HepG2 (cell line): Measurements from ENCODE around the gene NOL4L. TPM values are rescaled to one million over a fixed set of nuclear protein-coding genes. Genes with fewer than 3 reads are reported as not detected.

ENCODE experiments used
- ATAC-seq: fragments of 200-7000 bp; cut with Tn5 transposase; 3 replicates; pipeline ENCODE4 v1.9.1; 2020; ENCODE audit warnings: mild to moderate bottlenecking, moderate library complexity
- BruUV-seq: library from RNA; stranded (reverse); fragments of 400-500 nt; replicated peaks from 2 replicates; lab custom pipeline; 2021; lab: Mats Ljungman, UMichigan
- CTCF ChIA-PET: fragments of 300-600 bp; formaldehyde crosslinking; extraction: SDS; loops from one replicate; lab custom pipeline; 2021; ENCODE audit warnings: low total read pairs, inconsistent platforms, low intra/inter-chr PET ratio; lab: Yijun Ruan, JAX
- POLR2A ChIA-PET: fragments of 350-600 bp; sonication (Branson Sonifier 250); formaldehyde crosslinking; loops from one replicate; lab custom pipeline; 2020; ENCODE audit warnings: antibody characterized with exemption, inconsistent platforms; lab: Yijun Ruan, JAX
- DNase-seq: peaks from one replicate; pipeline ENCODE4 v3.0.0-alpha.2; 2015; ENCODE audit warnings: low spot score
- FAIRE-seq: peaks from 3 replicates; lab custom pipeline; 2011; peaks lifted over from hg19 to GRCh38; lab: Jason Lieb, UNC
- H2AFZ ChIP-seq: one replicate; pipeline ENCODE4 v1.6.1; 2011; ENCODE audit warnings: low read length, inconsistent platforms
- H3K27ac ChIP-seq: fragments of 300-600 bp; 3 replicates; pipeline ENCODE4 v1.8.0; 2011; ENCODE audit warnings: mixed run types, mild to moderate bottlenecking, mixed read lengths, low read length, inconsistent platforms; ENCODE audit not compliant: insufficient read depth; ENCODE audit errors: extremely low read length
- H3K27me3 ChIP-seq, 2 experiments: fragments of 200-600 bp in 1 of 2; 2 replicates in 1 of 2; 3 replicates in 1 of 2; pipeline versions ENCODE4 v1.6.0 to v1.8.0; 2011; ENCODE audit warnings: low read length in 2 of 2, mild to moderate bottlenecking in 2 of 2, moderate library complexity in 2 of 2, inconsistent platforms in 1 of 2; ENCODE audit not compliant: insufficient read depth in 2 of 2, control insufficient read depth in 1 of 2
- H3K36me3 ChIP-seq, 2 experiments: fragments of 200-600 bp in 1 of 2; replicated peaks in 1 of 2; 2 replicates in 1 of 2; 3 replicates in 1 of 2; pipeline versions ENCODE4 v1.5.1 to v1.8.0; 2011; ENCODE audit warnings: low read length in 2 of 2, inconsistent platforms in 1 of 2; ENCODE audit not compliant: insufficient read depth in 2 of 2, control insufficient read depth in 1 of 2
- H3K4me1 ChIP-seq: 2 replicates; pipeline ENCODE4 v1.5.1; 2012; ENCODE audit warnings: low read length, inconsistent platforms; ENCODE audit not compliant: insufficient read depth
- H3K4me2 ChIP-seq: 2 replicates; pipeline ENCODE4 v1.6.0; 2011; ENCODE audit warnings: low read depth, low read length, inconsistent platforms
- H3K4me3 ChIP-seq, 3 experiments: fragments of 200-600 bp in 1 of 3; sonication (generic), shearing (Covaris generic) in 1 of 3; replicated peaks in 1 of 3; 2 replicates each; pipeline ENCODE4 v1.5.1; 2011 to 2016; ENCODE audit warnings: low read length in 3 of 3, inconsistent platforms in 2 of 3, low read depth in 2 of 3, mild to moderate bottlenecking in 2 of 3, control low read depth in 1 of 3, mixed read lengths in 1 of 3; ENCODE audit not compliant: insufficient read depth in 1 of 3
- H3K79me2 ChIP-seq: one replicate; pipeline ENCODE4 v1.6.1; 2011; ENCODE audit warnings: low read length, inconsistent platforms; ENCODE audit not compliant: insufficient read depth
- H3K9ac ChIP-seq: 2 replicates; pipeline ENCODE4 v1.6.0; 2011; ENCODE audit warnings: mild to moderate bottlenecking, low read depth, low read length, inconsistent platforms; ENCODE audit not compliant: insufficient read depth
- H3K9me3 ChIP-seq: 2 replicates; pipeline ENCODE4 v1.5.1; 2012; ENCODE audit warnings: mild to moderate bottlenecking, low read length
- H4K20me1 ChIP-seq: 2 replicates; pipeline ENCODE4 v1.6.0; 2011; ENCODE audit warnings: inconsistent platforms, mild to moderate bottlenecking, low read length, moderate library complexity; ENCODE audit not compliant: insufficient read depth
- BCL6 ChIP-seq: IDR thresholded peaks from 2 replicates; pipeline ENCODE4 v1.6.1; 2016; ENCODE audit warnings: missing genetic modification reagents, missing compliant biosample characterization
- GTF3A ChIP-seq: sonication (generic); formaldehyde crosslinking; conservative IDR thresholded peaks from 2 replicates; pipeline ENCODE4 v1.4.0; 2020; ENCODE audit warnings: mild to moderate bottlenecking, missing genetic modification reagents
- HIVEP1 ChIP-seq: sonication (generic); formaldehyde crosslinking; IDR thresholded peaks from 2 replicates; pipeline ENCODE4 v1.4.0; 2020; ENCODE audit warnings: mild to moderate bottlenecking, missing genetic modification reagents
- HNF4G ChIP-seq, 2 experiments: sonication (generic) in 1 of 2; formaldehyde crosslinking in 1 of 2; IDR thresholded peaks; 2 replicates each; pipeline versions ENCODE4 v1.4.0 to v1.6.1; 2011 to 2020; ENCODE audit warnings: borderline replicate concordance in 2 of 2, low read depth in 2 of 2, mild to moderate bottlenecking in 2 of 2, low read length in 1 of 2, missing genetic modification reagents in 1 of 2, moderate library complexity in 1 of 2
- HNRNPH1 ChIP-seq: fragments of 200-400 bp; formaldehyde crosslinking; optimal IDR thresholded peaks from 2 replicates; pipeline ENCODE3; 2017; ENCODE audit warnings: mild to moderate bottlenecking, low read depth, low read length
- KAT2B ChIP-seq: fragments of 150-350 bp; IDR thresholded peaks from 2 replicates; pipeline ENCODE4 v1.6.1; 2014; ENCODE audit warnings: low read depth, low read length, borderline replicate concordance
- NFRKB ChIP-seq: fragments of 450-650 bp; IDR thresholded peaks from 2 replicates; pipeline ENCODE4 v1.6.1; 2017
- STAT5B ChIP-seq: sonication (generic); formaldehyde crosslinking; IDR thresholded peaks from 2 replicates; pipeline ENCODE4 v1.4.0; 2020; ENCODE audit warnings: missing genetic modification reagents
- ZBTB21 ChIP-seq: sonication (generic); formaldehyde crosslinking; IDR thresholded peaks from 2 replicates; pipeline ENCODE4 v1.4.0; 2020; ENCODE audit warnings: missing genetic modification reagents
- ZNF674 ChIP-seq: sonication (generic); formaldehyde crosslinking; IDR thresholded peaks from 2 replicates; pipeline ENCODE4 v1.5.0; 2020; ENCODE audit warnings: low read depth, mild to moderate bottlenecking, missing genetic modification reagents
- ZNF768 ChIP-seq: sonication (generic); formaldehyde crosslinking; IDR thresholded peaks from 2 replicates; pipeline ENCODE4 v1.4.0; 2020; ENCODE audit warnings: missing genetic modification reagents
- WGBS: methylation state at CpG from one replicate; pipeline ENCODE4 v1.1.6; 2017; ENCODE audit warnings: low lambda C conversion rate; 5-methylcytosine and 5-hydroxymethylcytosine counted together
- in situ Hi-C: cut with HindIII; loops from 2 replicates; pipeline ENCODE4 v1.10.0; 2017; ENCODE audit warnings: low pct_unique_long_range_greater_than_20kb; ENCODE audit not compliant: extremely low pct_ligation_motif_present
- intact Hi-C: fragments of 100-400 bp; cut with micrococcal nuclease; formaldehyde crosslinking; loops from one replicate; pipeline ENCODE4 v1.10.0; 2022; ENCODE audit not compliant: unreplicated experiment
- polyA plus RNA-seq, 8 experiments: library from polyadenylated mRNA; depleted of rRNA in 3 of 8; stranded (reverse) in 7 of 8; unstranded in 1 of 8; fragments of >200 nt; fragmentation: Illumina TruSeq in 4 of 8; extraction: Trizol in 4 of 8; gene quantifications; 2 replicates each; pipeline versions ENCODE4 v1.2.1 to v1.2.3, GENCODE V29; 2011 to 2016; ENCODE audit warnings: low read depth in 4 of 8, missing spikeins in 1 of 8, mixed read lengths in 1 of 8; ENCODE audit not compliant: insufficient read depth in 1 of 8
- total RNA-seq, 5 experiments: library from RNA; depleted of rRNA; stranded (reverse); fragments of >200 nt; fragmentation: Illumina TruSeq; extraction: Trizol; gene quantifications; 2 replicates each; pipeline ENCODE4 v1.2.3, GENCODE V29; 2016; ENCODE audit warnings: low read depth in 1 of 5
- TF ChIP-seq, protein P1 (sequence below): sonication (generic); formaldehyde crosslinking; IDR thresholded peaks from 2 replicates; pipeline ENCODE4 v1.4.0; 2020; ENCODE audit warnings: missing genetic modification reagents

NOL4L gene
- total and polyA plus RNA-seq, 2 of the 13 experiments (the other 11 are each of a cell fraction or from before 2014, with no cell fraction given), result 16.6 to 35.4 TPM

- no peak overlapping the region for H3K27ac ChIP-seq
- 80% methylated on average over 13 of the region's 13 CpGs for WGBS
- H3K9ac ChIP-seq, result no peak overlapping the region
- no peaks in the 10 kb centered on the region for H3K36me3 ChIP-seq
- no peak overlapping the region for H3K4me3 ChIP-seq
- H3K4me1 ChIP-seq, result peaks cover 34% of the 10 kb centered on the region
- H4K20me1 ChIP-seq, result no peaks in the 10 kb centered on the region
- ChIA-PET POLR2A (interaction anchor here (0.9 kb wide), 1 partner anchor 87 kb away, joined by 3 read pairs; no protein-coding TSS in a partner anchor), CTCF (no interaction called here)
- ATAC-seq, result no peak
- in situ Hi-C loops (no loop called here), intact Hi-C loops (no loop called here)
- no TSS peak for BruUV-seq
- no peaks in the 10 kb centered on the region for H3K79me2 ChIP-seq
- TF ChIP-seq ZNF674 (no peak), HNRNPH1 (peak; percentile 40), NFRKB (no peak), STAT5B (CRISPR knock-in tag) (no peak), KAT2B (no peak), GTF3A (no peak), HNF4G (IDR thresholded peaks at IDR 0.05; ENCODE audit: borderline replicate concordance, low read depth, low read length) (no peak), HNF4G (CRISPR knock-in tag; IDR thresholded peaks at IDR 0.05; ENCODE audit: borderline replicate concordance, low read depth) (no peak), HIVEP1 (CRISPR knock-in tag) (no peak), ZNF768 (CRISPR knock-in tag) (peak; percentile 25; the same call in 1 of the 2 replicates), BCL6 (CRISPR knock-in tag) (no peak), ZBTB21 (CRISPR knock-in tag) (no peak)
- TF ChIP-seq, protein P1, sequence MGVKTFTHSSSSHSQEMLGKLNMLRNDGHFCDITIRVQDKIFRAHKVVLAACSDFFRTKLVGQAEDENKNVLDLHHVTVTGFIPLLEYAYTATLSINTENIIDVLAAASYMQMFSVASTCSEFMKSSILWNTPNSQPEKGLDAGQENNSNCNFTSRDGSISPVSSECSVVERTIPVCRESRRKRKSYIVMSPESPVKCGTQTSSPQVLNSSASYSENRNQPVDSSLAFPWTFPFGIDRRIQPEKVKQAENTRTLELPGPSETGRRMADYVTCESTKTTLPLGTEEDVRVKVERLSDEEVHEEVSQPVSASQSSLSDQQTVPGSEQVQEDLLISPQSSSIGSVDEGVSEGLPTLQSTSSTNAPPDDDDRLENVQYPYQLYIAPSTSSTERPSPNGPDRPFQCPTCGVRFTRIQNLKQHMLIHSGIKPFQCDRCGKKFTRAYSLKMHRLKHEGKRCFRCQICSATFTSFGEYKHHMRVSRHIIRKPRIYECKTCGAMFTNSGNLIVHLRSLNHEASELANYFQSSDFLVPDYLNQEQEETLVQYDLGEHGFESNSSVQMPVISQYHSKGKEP (CRISPR knock-in tag), result no peak
- H3K27me3 ChIP-seq, result peaks cover 3 to 59% of the 10 kb centered on the region in 2 experiments; a peak in 4 of 5 replicates
- DNase-seq, result no peak
- H3K4me2 ChIP-seq, result no peak overlapping the region
- FAIRE-seq, result no peak
- H2AFZ ChIP-seq, result no peak overlapping the region
- H3K9me3 ChIP-seq, result no peaks in the 10 kb centered on the region
Measured at GRCh38 chr20:32629813-32630212, 44.7 kb upstream of the NOL4L start.
